Prostate gland (tissue), 2 donors: ENCODE results near the gene PNLIPRP1. TPM values are rescaled to one million over a fixed set of nuclear protein-coding genes. Genes with fewer than 3 reads are reported as not detected.

Experiments
- DNase-seq: peaks from one replicate; pipeline ENCODE4 v3.0.0-alpha.2; 2019; ENCODE audit warnings: low spot score
- H3K27ac ChIP-seq, 2 donors: fragments of 200-600 bp; sonication (generic); 2 replicates each; pipeline ENCODE4 v1.5.1; 2017 to 2019
- H3K27me3 ChIP-seq: fragments of 200-600 bp; sonication (generic); replicated peaks from 2 replicates; pipeline ENCODE4 v1.5.1; 2019; ENCODE audit not compliant: insufficient read depth
- H3K36me3 ChIP-seq, 2 donors: fragments of 200-600 bp; sonication (generic); 1 replicate in 1 of 2; 2 replicates in 1 of 2; pipeline versions ENCODE4 v1.5.1 to v1.8.1; 2017 to 2019
- H3K4me1 ChIP-seq: fragments of 200-600 bp; sonication (generic); replicated peaks from 2 replicates; pipeline ENCODE4 v1.5.1; 2019
- H3K4me3 ChIP-seq, 2 donors: fragments of 200-600 bp; sonication (generic); 2 replicates each; pipeline ENCODE4 v1.5.1; 2017 to 2019
- H3K9me3 ChIP-seq: fragments of 200-600 bp; sonication (generic); 2 replicates; pipeline ENCODE4 v1.5.1; 2017
- CTCF ChIP-seq, 4 experiments: fragments of 200-600 bp in 2 of 4; fragments of 450-650 bp in 2 of 4; sonication (generic) in 2 of 4; IDR thresholded peaks; 1 replicate in 3 of 4; 2 replicates in 1 of 4; pipeline ENCODE4 v1.5.1; 2016 to 2019; ENCODE audit warnings: antibody characterized with exemption in 4 of 4, mild to moderate bottlenecking in 2 of 4, moderate library complexity in 2 of 4
- POLR2A ChIP-seq: fragments of 450-650 bp; IDR thresholded peaks from one replicate; pipeline ENCODE4 v1.6.1; 2016; ENCODE audit warnings: antibody characterized with exemption, mild to moderate bottlenecking
- POLR2AphosphoS5 ChIP-seq: sonication (generic); formaldehyde crosslinking; IDR thresholded peaks from one replicate; pipeline ENCODE4 v1.6.1; 2017; ENCODE audit warnings: antibody characterized with exemption
- WGBS: methylation state at CpG from one replicate; pipeline ENCODE4 v1.1.5; 2018; 5-methylcytosine and 5-hydroxymethylcytosine counted together
- intact Hi-C: fragments of 100-400 bp; cut with DNase I; formaldehyde crosslinking; loops from one replicate; pipeline ENCODE4 v1.14.2; 2022
- total RNA-seq, 2 donors: library from RNA; depleted of rRNA; stranded (reverse); fragments of >200 nt; gene quantifications; one replicate each; pipeline ENCODE4 v1.1.0, GENCODE V29; 2016

PNLIPRP1 gene
- total RNA-seq, 2 donors from 2014 or later, result not detected

GRCh38 chr10:116597543-116597942 is 6.8 kb downstream of the PNLIPRP1 start:
- no peaks in the 10 kb centered on the region for H3K36me3 ChIP-seq
- DNase-seq, result no peak
- no peak overlapping the region for H3K4me3 ChIP-seq
- H3K9me3 ChIP-seq, result no peaks in the 10 kb centered on the region
- H3K27ac ChIP-seq, result no peak overlapping the region
- H3K27me3 ChIP-seq, result no peaks in the 10 kb centered on the region
- TF ChIP-seq CTCF (IDR thresholded peaks at IDR 0.05) (no peak), POLR2AphosphoS5 (no peak)
- intact Hi-C loops, result no loop called here
- no peaks in the 10 kb centered on the region for H3K4me1 ChIP-seq
- 70% methylated on average over 5 of the region's 5 CpGs for WGBS

DNA sequence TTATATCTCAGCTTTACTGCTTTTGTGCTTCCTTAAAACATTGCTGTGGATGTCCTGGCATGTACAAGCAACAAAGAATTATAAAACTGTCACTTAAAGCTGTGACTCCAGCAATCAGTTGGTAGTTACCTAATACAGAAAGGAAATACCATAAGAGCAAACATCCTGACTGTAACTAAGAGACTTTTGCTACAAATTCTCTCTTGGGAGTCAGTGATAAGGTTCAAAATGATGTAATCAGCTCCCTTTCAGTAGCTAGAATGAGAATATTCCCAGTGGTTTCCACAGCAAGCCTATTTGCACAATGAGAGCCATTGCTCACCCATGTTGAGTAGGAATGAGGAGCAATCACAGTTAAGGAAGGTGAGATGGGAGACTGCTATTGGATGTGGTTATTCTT is 7.6 kb downstream of the PNLIPRP1 start:
- H3K27ac ChIP-seq, result no peak overlapping the region
- intact Hi-C loops, result no loop called here
- H3K27me3 ChIP-seq, result no peaks in the 10 kb centered on the region
- no peak overlapping the region for H3K4me3 ChIP-seq
- no peak for DNase-seq
- H3K9me3 ChIP-seq, result no peaks in the 10 kb centered on the region
- TF ChIP-seq CTCF (IDR thresholded peaks at IDR 0.05) (no peak), POLR2A (no peak), POLR2AphosphoS5 (no peak)
- no peaks in the 10 kb centered on the region for H3K36me3 ChIP-seq
- no peaks in the 10 kb centered on the region for H3K4me1 ChIP-seq

GRCh38 chr10:116599991-116600390 is 9.2 kb downstream of the PNLIPRP1 start:
- Histone ChIP-seq H3K27ac (no peak overlapping the region), H3K36me3 (no peaks in the 10 kb centered on the region), H3K4me1 (no peaks in the 10 kb centered on the region), H3K9me3 (no peaks in the 10 kb centered on the region), H3K4me3 (no peak overlapping the region), H3K27me3 (no peaks in the 10 kb centered on the region)
- WGBS, result 58% methylated on average over 5 of the region's 5 CpGs
- intact Hi-C loops, result no loop called here
- no peak for TF ChIP-seq POLR2AphosphoS5
- no peak for TF ChIP-seq CTCF (IDR thresholded peaks at IDR 0.05)
- TF ChIP-seq POLR2A, result no peak
- DNase-seq, result no peak

- no peak for TF ChIP-seq POLR2A
- TF ChIP-seq POLR2AphosphoS5, result no peak
- TF ChIP-seq CTCF (IDR thresholded peaks at IDR 0.05), result no peak
- Histone ChIP-seq H3K9me3 (no peaks in the 10 kb centered on the region), H3K27ac (no peak overlapping the region), H3K4me3 (no peak overlapping the region), H3K36me3 (no peaks in the 10 kb centered on the region), H3K4me1 (no peaks in the 10 kb centered on the region), H3K27me3 (no peaks in the 10 kb centered on the region)
- 85% methylated on average over 10 of the region's 10 CpGs for WGBS
- intact Hi-C loops, result no loop called here
- DNase-seq, result no peak
Measured at GRCh38 chr10:116602648-116603400, 12.1 kb downstream of the PNLIPRP1 start.

DNA sequence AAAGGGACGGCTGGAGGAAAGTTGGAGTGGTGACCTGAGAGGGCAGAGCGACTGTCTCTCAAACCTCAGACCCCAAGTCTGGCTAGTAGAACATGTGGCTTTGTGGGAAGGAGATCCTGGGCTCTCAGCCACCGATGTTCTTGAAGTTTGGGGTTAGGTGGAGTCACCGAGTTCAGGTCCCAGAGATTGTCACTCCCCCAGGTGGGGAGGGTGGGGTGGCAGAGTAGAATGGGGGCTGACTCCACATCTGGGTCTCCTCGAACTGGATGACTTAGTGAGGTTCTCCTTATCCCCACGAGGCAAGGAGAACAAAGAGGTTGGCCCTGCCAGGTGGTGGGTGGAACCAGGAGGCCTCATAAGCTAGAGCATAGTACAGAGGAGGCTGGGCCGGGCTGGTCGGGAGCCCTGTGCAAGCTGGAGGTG is 15.3 kb downstream of the PNLIPRP1 start:
- DNase-seq, result no peak
- Histone ChIP-seq H3K36me3 (no peaks in the 10 kb centered on the region), H3K4me1 (no peaks in the 10 kb centered on the region), H3K4me3 (no peak overlapping the region), H3K27ac (no peak overlapping the region), H3K9me3 (no peaks in the 10 kb centered on the region), H3K27me3 (peaks cover 4% of the 10 kb centered on the region)
- intact Hi-C loops, result no loop called here
- 72% methylated on average over 8 of the region's 8 CpGs for WGBS
- TF ChIP-seq POLR2A (no peak), CTCF (IDR thresholded peaks at IDR 0.05) (no peak), POLR2AphosphoS5 (no peak)
